Adrenal gland (tissue), 5 donors: ENCODE measurements around the gene TCF12.

ENCODE experiments used
- POLR2A ChIP-seq, 2 donors: fragments of 450-650 bp; IDR thresholded peaks; one replicate each; pipeline ENCODE4 v1.6.1; 2017; ENCODE audit warnings: antibody characterized with exemption in 2 of 2, mild to moderate bottlenecking in 2 of 2, moderate library complexity in 1 of 2
- TF ChIP-seq, protein P1 (sequence below), 6 experiments: fragments of 450-650 bp in 4 of 6; fragments of 200-600 bp in 2 of 6; sonication (generic) in 1 of 6; IDR thresholded peaks; 1 replicate in 5 of 6; 2 replicates in 1 of 6; pipeline versions ENCODE4 v1.5.1 to v1.8.0; 2016 to 2021; ENCODE audit warnings: antibody characterized with exemption in 6 of 6, mild to moderate bottlenecking in 2 of 6, moderate library complexity in 1 of 6
- donor health status: DM: no; HTN: no; CAD: no.

DNA sequence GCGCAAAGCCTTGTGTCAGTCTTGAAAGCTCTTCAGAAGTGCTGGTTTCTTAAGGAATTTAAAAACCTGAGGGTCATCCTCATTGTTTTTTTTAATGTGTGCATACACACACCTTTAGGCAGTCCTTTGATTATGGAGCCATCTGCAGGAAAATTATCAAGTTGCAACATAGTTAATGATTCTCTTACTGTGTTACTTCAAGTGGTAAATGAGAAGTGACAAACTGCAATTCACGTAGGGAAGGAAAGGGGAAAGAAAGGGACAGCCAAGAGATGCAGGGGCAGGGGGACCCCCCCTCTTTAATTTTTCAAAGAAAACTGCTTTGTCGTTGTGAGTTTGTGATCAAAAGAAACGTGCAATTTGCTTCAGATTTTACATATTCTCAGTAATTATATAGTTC lies 295.4 kb downstream of the TCF12 start:
- no peak for TF ChIP-seq POLR2A (IDR thresholded peaks at IDR 0.05)
- TF ChIP-seq, protein P1, sequence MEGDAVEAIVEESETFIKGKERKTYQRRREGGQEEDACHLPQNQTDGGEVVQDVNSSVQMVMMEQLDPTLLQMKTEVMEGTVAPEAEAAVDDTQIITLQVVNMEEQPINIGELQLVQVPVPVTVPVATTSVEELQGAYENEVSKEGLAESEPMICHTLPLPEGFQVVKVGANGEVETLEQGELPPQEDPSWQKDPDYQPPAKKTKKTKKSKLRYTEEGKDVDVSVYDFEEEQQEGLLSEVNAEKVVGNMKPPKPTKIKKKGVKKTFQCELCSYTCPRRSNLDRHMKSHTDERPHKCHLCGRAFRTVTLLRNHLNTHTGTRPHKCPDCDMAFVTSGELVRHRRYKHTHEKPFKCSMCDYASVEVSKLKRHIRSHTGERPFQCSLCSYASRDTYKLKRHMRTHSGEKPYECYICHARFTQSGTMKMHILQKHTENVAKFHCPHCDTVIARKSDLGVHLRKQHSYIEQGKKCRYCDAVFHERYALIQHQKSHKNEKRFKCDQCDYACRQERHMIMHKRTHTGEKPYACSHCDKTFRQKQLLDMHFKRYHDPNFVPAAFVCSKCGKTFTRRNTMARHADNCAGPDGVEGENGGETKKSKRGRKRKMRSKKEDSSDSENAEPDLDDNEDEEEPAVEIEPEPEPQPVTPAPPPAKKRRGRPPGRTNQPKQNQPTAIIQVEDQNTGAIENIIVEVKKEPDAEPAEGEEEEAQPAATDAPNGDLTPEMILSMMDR (IDR thresholded peaks at IDR 0.05) = peak; percentile 15 to 68 (median 58)
